IMR-90 (cell line): ENCODE data around the gene SPOCK3. TPM values are rescaled to one million over a fixed set of nuclear protein-coding genes. Genes with fewer than 3 reads are reported as not detected.

Experiments
- ATAC-seq: fragments of 200-7000 bp; cut with Tn5 transposase; 2 replicates; pipeline ENCODE4 v1.9.1; 2020; ENCODE audit warnings: low read depth, mild to moderate bottlenecking, moderate library complexity
- BruUV-seq: library from RNA; stranded (reverse); fragments of 400-500 nt; replicated peaks from 2 replicates; lab custom pipeline; 2021; lab: Mats Ljungman, UMichigan
- CTCF ChIA-PET: fragments of 300-600 bp; formaldehyde crosslinking; extraction: SDS; loops from one replicate; lab custom pipeline; 2021; ENCODE audit warnings: antibody characterized with exemption; lab: Yijun Ruan, JAX
- POLR2A ChIA-PET: fragments of 300-600 bp; sonication (Branson Sonifier 250); formaldehyde crosslinking; loops from one replicate; lab custom pipeline; 2022; ENCODE audit warnings: antibody characterized with exemption; ENCODE audit not compliant: unreplicated experiment; lab: Charles Lee
- DNase-seq: peaks from one replicate; pipeline ENCODE4 v3.0.0; 2013
- H2AFZ ChIP-seq: replicated peaks from 2 replicates; pipeline ENCODE3; 2013; ENCODE audit warnings: low read length, mild to moderate bottlenecking; ENCODE audit not compliant: poor library complexity
- H2AK5ac ChIP-seq: 2 replicates; pipeline ENCODE4 v1.6.1; 2013; ENCODE audit warnings: low read depth, low read length, inconsistent platforms
- H2AK9ac ChIP-seq: replicated peaks from 2 replicates; pipeline ENCODE3; 2013; ENCODE audit warnings: mild to moderate bottlenecking, low read depth, low read length, moderate library complexity; ENCODE audit not compliant: poor library complexity
- H2BK120ac ChIP-seq: 2 replicates; pipeline ENCODE4 v1.6.1; 2013; ENCODE audit warnings: low read depth, low read length, inconsistent platforms
- H2BK15ac ChIP-seq: 3 replicates; pipeline ENCODE4 v1.6.1; 2013; ENCODE audit warnings: low read depth, low read length, inconsistent platforms
- H2BK20ac ChIP-seq: 2 replicates; pipeline ENCODE4 v1.6.1; 2013; ENCODE audit warnings: low read depth, mild to moderate bottlenecking, inconsistent platforms, low read length, moderate library complexity
- H2BK5ac ChIP-seq: 2 replicates; pipeline ENCODE4 v1.6.1; 2013; ENCODE audit warnings: mild to moderate bottlenecking, low read depth, low read length, inconsistent platforms; ENCODE audit not compliant: poor library complexity, severe bottlenecking
- H3K14ac ChIP-seq: replicated peaks from 2 replicates; pipeline ENCODE4 v1.6.1; 2013; ENCODE audit warnings: low read depth, low read length, inconsistent platforms
- H3K18ac ChIP-seq: 2 replicates; pipeline ENCODE4 v1.6.1; 2013; ENCODE audit warnings: low read depth, low read length, control low read depth
- H3K23ac ChIP-seq: 2 replicates; pipeline ENCODE4 v1.6.1; 2013; ENCODE audit warnings: low read depth, low read length, inconsistent platforms
- H3K27ac ChIP-seq: 2 replicates; pipeline ENCODE4 v1.5.1; 2013; ENCODE audit warnings: mild to moderate bottlenecking, control low read depth, low read length; ENCODE audit not compliant: insufficient read depth
- H3K27me3 ChIP-seq: 2 replicates; pipeline ENCODE4 v1.6.1; 2013; ENCODE audit warnings: low read length; ENCODE audit not compliant: control insufficient read depth, insufficient read depth
- H3K36me3 ChIP-seq: 2 replicates; pipeline ENCODE4 v1.6.1; 2013; ENCODE audit warnings: low read length, mixed read lengths; ENCODE audit not compliant: control insufficient read depth, insufficient read depth
- H3K4ac ChIP-seq: 2 replicates; pipeline ENCODE4 v1.6.1; 2013; ENCODE audit warnings: low read depth, low read length, inconsistent platforms
- H3K4me1 ChIP-seq: 2 replicates; pipeline ENCODE4 v1.6.1; 2013; ENCODE audit warnings: low read length, mixed read lengths; ENCODE audit not compliant: control insufficient read depth, insufficient read depth
- H3K4me2 ChIP-seq: 2 replicates; pipeline ENCODE4 v1.6.1; 2013; ENCODE audit warnings: low read depth, mild to moderate bottlenecking, control low read depth, low read length, moderate library complexity
- H3K4me3 ChIP-seq: 2 replicates; pipeline ENCODE4 v1.5.1; 2013; ENCODE audit warnings: low read depth, mild to moderate bottlenecking, control low read depth, low read length, moderate library complexity; ENCODE audit not compliant: insufficient read depth
- H3K56ac ChIP-seq: 2 replicates; pipeline ENCODE4 v1.6.1; 2013; ENCODE audit warnings: low read length, inconsistent platforms; ENCODE audit not compliant: insufficient read depth; ENCODE audit errors: extremely low read depth
- H3K79me1 ChIP-seq, 2 experiments: 2 replicates each; pipeline ENCODE4 v1.6.1; 2013; ENCODE audit warnings: low read length in 2 of 2, inconsistent platforms in 1 of 2, low read depth in 1 of 2
- H3K9ac ChIP-seq: 2 replicates; pipeline ENCODE4 v1.6.1; 2013; ENCODE audit warnings: low read depth, low read length, control low read depth
- H3K9me1 ChIP-seq: 2 replicates; pipeline ENCODE4 v1.6.1; 2013; ENCODE audit warnings: low read length, inconsistent platforms; ENCODE audit not compliant: insufficient read depth
- H3K9me3 ChIP-seq: 2 replicates; pipeline ENCODE4 v1.6.1; 2013; ENCODE audit warnings: low read length; ENCODE audit not compliant: control insufficient read depth, insufficient read depth
- H4K20me1 ChIP-seq: 2 replicates; pipeline ENCODE4 v1.6.1; 2013; ENCODE audit warnings: low read length, inconsistent platforms; ENCODE audit not compliant: insufficient read depth
- H4K5ac ChIP-seq: 2 replicates; pipeline ENCODE4 v1.6.1; 2013; ENCODE audit warnings: mild to moderate bottlenecking, low read depth, low read length, control low read depth
- H4K8ac ChIP-seq, 2 experiments: 2 replicates each; pipeline ENCODE4 v1.6.1; 2013; ENCODE audit warnings: low read depth in 2 of 2, low read length in 2 of 2, control low read depth in 1 of 2, inconsistent platforms in 1 of 2
- H4K91ac ChIP-seq: 2 replicates; pipeline ENCODE4 v1.6.1; 2013; ENCODE audit warnings: low read depth, low read length, inconsistent platforms; ENCODE audit not compliant: insufficient read depth
- BHLHE40 ChIP-seq: fragments of 150-350 bp; IDR thresholded peaks from 2 replicates; pipeline ENCODE4 v1.6.1; 2016; ENCODE audit warnings: mild to moderate bottlenecking, low read depth, low read length
- CEBPB ChIP-seq: IDR thresholded peaks from 2 replicates; pipeline ENCODE4 v1.6.1; 2012; ENCODE audit warnings: low read depth, low read length, improper control_type of control experiment
- CHD1 ChIP-seq: IDR thresholded peaks from 2 replicates; pipeline ENCODE4 v1.6.1; 2012; ENCODE audit warnings: low read depth, low read length, improper control_type of control experiment
- ELK1 ChIP-seq: fragments of 150-350 bp; IDR thresholded peaks from 2 replicates; pipeline ENCODE4 v1.6.1; 2016; ENCODE audit warnings: low read depth, mild to moderate bottlenecking, low read length, moderate library complexity, borderline replicate concordance
- FOS ChIP-seq: fragments of 150-350 bp; IDR thresholded peaks from 2 replicates; pipeline ENCODE4 v1.6.1; 2016; ENCODE audit warnings: low read depth, low read length
- MXI1 ChIP-seq: IDR thresholded peaks from 2 replicates; pipeline ENCODE4 v1.6.1; 2012; ENCODE audit warnings: low read depth, mild to moderate bottlenecking, low read length, moderate library complexity, borderline replicate concordance
- NFE2L2 ChIP-seq: fragments of 150-350 bp; IDR thresholded peaks from 2 replicates; pipeline ENCODE4 v1.6.1; 2016; ENCODE audit warnings: low read depth, mild to moderate bottlenecking, low read length
- RCOR1 ChIP-seq: IDR thresholded peaks from 2 replicates; pipeline ENCODE4 v1.6.1; 2012; ENCODE audit warnings: mild to moderate bottlenecking, low read length, improper control_type of control experiment; ENCODE audit not compliant: insufficient replicate concordance
- WGBS, 2 experiments: methylation state at CpG; one replicate each; pipeline versions ENCODE4 v1.1.5 to v1.1.7; 2013; ENCODE audit warnings: missing lambda C conversion rate in 2 of 2; ENCODE audit not compliant: insufficient read length in 1 of 2; ENCODE audit errors: extremely low coverage in 2 of 2; 5-methylcytosine and 5-hydroxymethylcytosine counted together
- dilution Hi-C: fragments of 300-500 bp; cut with HindIII; formaldehyde crosslinking; loops from one replicate; pipeline ENCODE4 v1.14.3; 2018; ENCODE audit warnings: low sequenced_read_pairs; ENCODE audit not compliant: unreplicated experiment
- in situ Hi-C: fragments of 300-500 bp; cut with MboI; formaldehyde crosslinking; loops from 3 replicates; pipeline ENCODE4 v1.14.3; 2019; ENCODE audit warnings: low sequenced_read_pairs, inconsistent platforms, mixed read lengths
- intact Hi-C: fragments of 100-400 bp; cut with micrococcal nuclease; formaldehyde crosslinking; loops from 2 replicates; pipeline ENCODE4 v1.10.0; 2022
- polyA plus RNA-seq, 3 experiments: library from polyadenylated mRNA; depleted of rRNA; stranded (reverse); fragments of >200 nt; gene quantifications; 2 replicates each; pipeline ENCODE4 v1.2.3, GENCODE V29; 2012; ENCODE audit warnings: low replicate concordance in 1 of 3
- total RNA-seq: library from RNA; depleted of rRNA; stranded (reverse); fragments of >200 nt; gene quantifications from 2 replicates; pipeline ENCODE4 v1.2.3, GENCODE V29; 2012

SPOCK3 gene
- total and polyA plus RNA-seq, 2 of the 4 experiments (the other 2 are of a cell fraction), result not detected

DNA sequence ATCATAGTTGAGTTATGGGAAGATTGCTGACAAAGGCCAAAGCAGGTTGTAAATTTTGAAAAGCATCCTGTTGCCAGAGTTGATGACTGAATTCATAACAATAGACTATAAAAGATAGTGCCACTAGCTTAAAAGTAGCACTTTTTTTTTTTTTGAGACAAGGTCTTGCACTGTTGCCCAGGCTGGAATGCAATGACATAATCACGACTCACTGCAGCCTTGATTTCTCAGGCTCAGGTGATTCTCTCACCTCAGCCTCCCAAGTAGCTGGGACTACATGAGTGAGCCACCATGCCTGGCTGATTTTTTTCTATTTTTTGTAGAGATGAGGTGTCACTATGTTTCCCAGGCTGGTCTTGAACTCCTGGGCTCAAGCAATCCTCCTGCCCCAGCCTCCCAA lies 122.7 kb downstream of the SPOCK3 start:
- no peak overlapping the region for H3K18ac ChIP-seq
- no peak overlapping the region for H3K23ac ChIP-seq
- ChIA-PET POLR2A (no interaction called here), CTCF (interaction anchor here (0.7 kb wide), 1 partner anchor 41 kb away, joined by 3 read pairs; no protein-coding TSS in a partner anchor)
- no peak overlapping the region for H2AFZ ChIP-seq
- H2AK9ac ChIP-seq, result no peak overlapping the region
- H3K27me3 ChIP-seq, result no peaks in the 10 kb centered on the region
- H2BK5ac ChIP-seq, result no peak overlapping the region
- no peak overlapping the region for H3K9ac ChIP-seq
- no peak overlapping the region for H3K4me2 ChIP-seq
- no peak overlapping the region for H4K91ac ChIP-seq
- no peak overlapping the region for H3K4ac ChIP-seq
- H3K4me1 ChIP-seq, result no peaks in the 10 kb centered on the region
- no peak overlapping the region for H3K27ac ChIP-seq
- no TSS peak for BruUV-seq
- no peak overlapping the region for H4K8ac ChIP-seq
- no peak overlapping the region for H3K4me3 ChIP-seq
- no peak for DNase-seq
- H4K5ac ChIP-seq, result no peak overlapping the region
- H2BK20ac ChIP-seq, result no peak overlapping the region
- intact Hi-C loops (no loop called here), dilution Hi-C loops (no loop called here), in situ Hi-C loops (no loop called here)
- no peaks in the 10 kb centered on the region for H3K79me1 ChIP-seq
- no peak overlapping the region for H3K14ac ChIP-seq
- H3K9me1 ChIP-seq, result no peaks in the 10 kb centered on the region
- H2BK15ac ChIP-seq, result no peak overlapping the region
- H3K9me3 ChIP-seq, result no peaks in the 10 kb centered on the region; the same call in 1 of the 2 replicates
- no peak overlapping the region for H3K56ac ChIP-seq
- no CpG with 5 or more reads among the region's 1 CpG for WGBS, 2 experiments
- no peaks in the 10 kb centered on the region for H3K36me3 ChIP-seq
- H2AK5ac ChIP-seq, result no peak overlapping the region
- ATAC-seq, result no peak
- no peak overlapping the region for H2BK120ac ChIP-seq
- TF ChIP-seq NFE2L2, result no peak
- TF ChIP-seq BHLHE40, result no peak
- no peak for TF ChIP-seq ELK1
- no peak for TF ChIP-seq FOS
- TF ChIP-seq CEBPB, result no peak
- no peak for TF ChIP-seq CHD1
- TF ChIP-seq MXI1, result no peak
- TF ChIP-seq RCOR1, result no peak
- H4K20me1 ChIP-seq, result no peaks in the 10 kb centered on the region
